NCI-H1694 (cell line): ENCODE data around the gene CSF1.

Experiments used
- DNase-seq: peaks from one replicate; lab custom pipeline; 2025; lab: John Stamatoyannopoulos, UW

CSF1 gene

DNA sequence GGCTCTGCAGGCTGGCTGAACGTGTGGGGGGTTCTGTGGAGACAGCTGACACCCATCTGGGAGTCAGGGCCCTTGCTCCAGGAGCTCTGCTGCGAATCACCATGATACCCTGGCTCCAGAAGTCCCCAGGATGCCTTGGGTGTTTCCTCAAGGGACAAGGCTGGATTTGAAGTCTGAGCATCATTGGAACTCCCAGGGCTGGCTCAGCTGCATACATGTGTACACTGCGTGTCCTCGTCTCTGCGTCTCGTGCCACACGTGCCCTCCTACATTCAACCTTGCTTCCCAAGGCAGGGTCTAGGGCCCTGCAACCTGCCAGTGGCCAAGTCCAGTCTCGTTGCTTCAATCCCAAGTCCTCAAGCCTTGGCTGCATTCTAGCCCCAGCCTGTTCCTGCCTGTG, 11.7 kb downstream of the CSF1 start:
- DNase-seq: no peak

DNA sequence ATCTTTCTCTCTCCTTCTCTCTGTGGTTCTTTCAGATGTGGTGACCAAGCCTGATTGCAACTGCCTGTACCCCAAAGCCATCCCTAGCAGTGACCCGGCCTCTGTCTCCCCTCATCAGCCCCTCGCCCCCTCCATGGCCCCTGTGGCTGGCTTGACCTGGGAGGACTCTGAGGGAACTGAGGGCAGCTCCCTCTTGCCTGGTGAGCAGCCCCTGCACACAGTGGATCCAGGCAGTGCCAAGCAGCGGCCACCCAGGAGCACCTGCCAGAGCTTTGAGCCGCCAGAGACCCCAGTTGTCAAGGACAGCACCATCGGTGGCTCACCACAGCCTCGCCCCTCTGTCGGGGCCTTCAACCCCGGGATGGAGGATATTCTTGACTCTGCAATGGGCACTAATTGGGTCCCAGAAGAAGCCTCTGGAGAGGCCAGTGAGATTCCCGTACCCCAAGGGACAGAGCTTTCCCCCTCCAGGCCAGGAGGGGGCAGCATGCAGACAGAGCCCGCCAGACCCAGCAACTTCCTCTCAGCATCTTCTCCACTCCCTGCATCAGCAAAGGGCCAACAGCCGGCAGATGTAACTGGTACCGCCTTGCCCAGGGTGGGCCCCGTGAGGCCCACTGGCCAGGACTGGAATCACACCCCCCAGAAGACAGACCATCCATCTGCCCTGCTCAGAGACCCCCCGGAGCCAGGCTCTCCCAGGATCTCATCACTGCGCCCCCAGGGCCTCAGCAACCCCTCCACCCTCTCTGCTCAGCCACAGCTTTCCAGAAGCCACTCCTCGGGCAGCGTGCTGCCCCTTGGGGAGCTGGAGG, 12.7 kb downstream of the CSF1 start:
- DNase-seq: peak; percentile 61

DNA sequence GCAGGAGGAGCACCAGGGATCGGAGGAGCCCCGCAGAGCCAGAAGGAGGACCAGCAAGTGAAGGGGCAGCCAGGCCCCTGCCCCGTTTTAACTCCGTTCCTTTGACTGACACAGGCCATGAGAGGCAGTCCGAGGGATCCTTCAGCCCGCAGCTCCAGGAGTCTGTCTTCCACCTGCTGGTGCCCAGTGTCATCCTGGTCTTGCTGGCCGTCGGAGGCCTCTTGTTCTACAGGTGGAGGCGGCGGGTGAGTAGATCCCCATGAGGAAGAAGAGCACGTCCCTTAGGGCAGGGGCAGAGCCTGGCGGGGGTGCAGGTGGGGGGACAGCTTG, 13.3 kb downstream of the CSF1 start:
- no peak for DNase-seq

DNA sequence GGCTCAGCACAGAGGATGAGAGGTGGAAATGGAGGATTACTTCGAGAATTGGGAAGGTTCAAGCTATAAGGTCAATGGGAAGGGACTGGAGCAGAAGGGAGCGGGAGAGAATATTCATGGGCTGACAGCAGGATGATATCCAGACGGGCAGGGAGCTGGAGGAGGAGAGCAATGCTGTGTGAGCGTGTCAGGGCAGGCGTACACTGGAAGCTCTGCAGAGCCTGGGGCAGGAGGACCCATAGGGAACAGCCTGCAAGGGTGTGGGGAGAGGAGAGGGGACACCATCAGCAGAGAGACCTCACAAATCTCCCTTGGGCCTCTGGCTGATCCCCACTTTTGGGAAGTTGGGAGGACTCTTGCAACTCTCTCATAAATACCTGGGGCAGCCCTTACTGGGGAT, 13.7 kb downstream of the CSF1 start:
- peak; percentile 13 for DNase-seq

DNA sequence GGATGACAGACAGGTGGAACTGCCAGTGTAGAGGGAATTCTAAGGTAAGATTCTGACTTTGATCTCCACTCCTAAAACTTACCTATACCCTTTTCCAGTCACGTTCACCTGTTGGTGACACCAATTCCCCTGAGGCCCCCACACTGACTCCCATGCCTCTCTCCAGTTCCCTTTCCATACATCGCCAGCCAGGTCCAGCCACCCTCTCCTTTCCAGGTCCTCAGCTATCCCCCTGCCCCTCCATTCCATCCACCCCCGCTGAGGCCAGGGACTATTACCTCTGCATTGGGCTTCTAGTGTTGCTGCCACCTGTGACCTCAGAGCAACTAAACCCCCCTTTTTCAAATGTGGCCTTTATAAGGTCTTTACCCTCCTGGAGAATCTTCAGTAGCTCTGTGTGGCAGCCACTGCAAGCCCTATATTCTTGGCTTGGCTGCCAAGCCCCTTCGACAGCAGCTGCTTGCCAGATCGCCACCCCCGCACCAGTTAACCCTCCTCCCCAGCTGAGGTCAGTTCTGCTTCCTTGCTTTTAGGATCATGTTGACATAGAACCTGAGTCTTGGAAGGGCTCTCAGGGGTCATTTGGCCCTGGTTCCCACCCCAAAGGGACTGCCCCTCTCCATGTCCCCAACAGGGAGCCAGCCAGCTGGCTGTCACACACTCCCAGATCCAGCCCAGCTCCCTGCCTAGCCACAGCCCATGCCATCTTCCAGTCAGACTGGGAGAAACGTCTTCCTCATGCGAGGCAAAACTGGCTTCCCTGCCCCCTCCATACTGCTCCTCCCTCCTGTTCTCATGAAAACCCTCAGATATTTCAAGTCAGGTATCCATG, 14.7 kb downstream of the CSF1 start:
- DNase-seq: no peak

DNA sequence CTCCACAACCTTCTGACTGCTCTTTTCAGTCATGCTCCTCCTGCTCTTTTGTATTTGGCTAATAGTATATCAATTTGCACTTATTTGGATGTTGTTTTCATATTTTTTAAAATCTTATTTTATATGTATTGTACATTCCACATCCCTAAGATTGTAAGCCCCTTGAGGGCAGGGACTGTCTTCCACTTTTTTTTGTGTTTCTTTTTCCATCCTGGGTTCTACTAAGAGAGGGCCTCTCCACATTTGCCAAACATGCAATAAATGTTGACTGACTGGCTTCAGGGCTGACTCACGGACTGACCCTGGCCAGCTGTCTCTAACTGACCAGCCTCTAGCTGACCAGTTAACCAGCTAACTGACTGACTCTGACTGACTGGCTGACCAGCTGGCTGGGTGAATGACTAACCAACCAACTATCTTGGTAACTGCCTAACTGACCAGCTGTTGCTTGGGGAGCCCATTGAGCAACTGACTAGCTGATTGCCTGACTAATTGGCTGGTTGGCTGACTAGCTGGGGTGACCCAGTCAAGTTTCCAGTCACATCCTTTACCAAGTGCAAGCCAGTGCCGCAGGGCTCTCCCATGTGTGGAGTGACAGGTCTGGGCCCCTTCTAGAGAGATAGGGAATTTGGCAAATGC, 16.1 kb downstream of the CSF1 start:
- DNase-seq: no peak

DNA sequence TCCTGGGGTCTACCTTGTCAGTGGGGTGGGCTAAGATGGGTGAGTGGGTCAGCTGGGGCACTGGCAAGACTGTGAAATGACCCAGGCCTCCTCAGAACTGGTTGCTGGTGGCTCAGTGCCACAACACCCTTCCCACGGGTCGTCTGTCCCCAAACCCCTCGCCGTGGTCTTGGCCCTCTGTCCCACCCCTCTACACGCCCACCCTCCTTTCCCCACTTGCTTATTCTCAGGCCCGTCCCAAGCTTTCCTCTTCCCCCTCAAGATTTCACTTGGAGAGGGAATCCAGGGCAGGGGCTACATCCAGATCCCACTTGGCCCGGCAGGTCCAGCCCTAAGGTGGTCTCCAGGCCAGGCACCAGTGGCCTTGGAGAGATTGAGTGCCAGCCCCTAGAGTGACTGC, 16.7 kb downstream of the CSF1 start:
- DNase-seq: no peak

DNA sequence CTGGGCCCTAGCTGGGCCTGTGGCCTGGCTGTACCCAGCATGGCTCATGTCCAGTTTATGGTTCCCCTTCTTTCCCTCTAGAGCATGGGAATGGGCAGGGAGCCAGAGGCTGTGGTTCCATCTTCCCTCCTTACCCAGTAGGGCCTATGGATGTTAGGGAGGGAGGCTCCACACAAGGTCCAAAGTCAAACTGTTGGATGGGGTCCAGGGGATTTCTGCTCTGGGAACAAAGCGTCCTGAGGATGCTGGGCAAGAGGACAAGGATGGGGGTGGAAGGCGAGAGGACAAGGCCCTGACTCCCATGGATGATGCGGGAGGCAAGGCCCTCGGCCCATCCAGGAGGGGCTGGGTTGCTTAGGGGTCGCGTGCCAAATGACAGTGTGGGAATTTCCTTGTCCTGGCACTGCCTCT, 17.3 kb downstream of the CSF1 start:
- DNase-seq: no peak

DNA sequence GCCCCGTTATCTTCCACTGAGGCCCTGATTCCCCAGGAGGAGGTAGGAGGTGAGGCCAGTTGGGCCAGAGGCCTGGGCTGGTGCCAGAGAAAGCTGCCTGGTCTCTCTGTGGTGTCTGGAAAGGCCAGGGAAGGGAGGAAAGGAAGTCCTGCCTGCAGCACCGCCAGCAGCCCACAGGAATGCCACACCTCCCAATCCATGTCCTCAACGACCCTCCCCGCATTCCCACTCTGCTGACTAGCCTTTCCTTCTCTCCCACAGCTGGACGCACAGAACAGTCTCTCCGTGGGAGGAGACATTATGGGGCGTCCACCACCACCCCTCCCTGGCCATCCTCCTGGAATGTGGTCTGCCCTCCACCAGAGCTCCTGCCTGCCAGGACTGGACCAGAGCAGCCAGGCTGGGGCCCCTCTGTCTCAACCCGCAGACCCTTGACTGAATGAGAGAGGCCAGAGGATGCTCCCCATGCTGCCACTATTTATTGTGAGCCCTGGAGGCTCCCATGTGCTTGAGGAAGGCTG, 18.0 kb downstream of the CSF1 start:
- DNase-seq: no peak

DNA sequence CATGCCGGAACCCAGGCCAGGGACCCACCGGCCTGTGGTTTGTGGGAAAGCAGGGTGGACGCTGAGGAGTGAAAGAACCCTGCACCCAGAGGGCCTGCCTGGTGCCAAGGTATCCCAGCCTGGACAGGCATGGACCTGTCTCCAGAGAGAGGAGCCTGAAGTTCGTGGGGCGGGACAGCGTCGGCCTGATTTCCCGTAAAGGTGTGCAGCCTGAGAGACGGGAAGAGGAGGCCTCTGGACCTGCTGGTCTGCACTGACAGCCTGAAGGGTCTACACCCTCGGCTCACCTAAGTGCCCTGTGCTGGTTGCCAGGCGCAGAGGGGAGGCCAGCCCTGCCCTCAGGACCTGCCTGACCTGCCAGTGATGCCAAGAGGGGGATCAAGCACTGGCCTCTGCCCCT, 18.5 kb downstream of the CSF1 start:
- DNase-seq: no peak

DNA sequence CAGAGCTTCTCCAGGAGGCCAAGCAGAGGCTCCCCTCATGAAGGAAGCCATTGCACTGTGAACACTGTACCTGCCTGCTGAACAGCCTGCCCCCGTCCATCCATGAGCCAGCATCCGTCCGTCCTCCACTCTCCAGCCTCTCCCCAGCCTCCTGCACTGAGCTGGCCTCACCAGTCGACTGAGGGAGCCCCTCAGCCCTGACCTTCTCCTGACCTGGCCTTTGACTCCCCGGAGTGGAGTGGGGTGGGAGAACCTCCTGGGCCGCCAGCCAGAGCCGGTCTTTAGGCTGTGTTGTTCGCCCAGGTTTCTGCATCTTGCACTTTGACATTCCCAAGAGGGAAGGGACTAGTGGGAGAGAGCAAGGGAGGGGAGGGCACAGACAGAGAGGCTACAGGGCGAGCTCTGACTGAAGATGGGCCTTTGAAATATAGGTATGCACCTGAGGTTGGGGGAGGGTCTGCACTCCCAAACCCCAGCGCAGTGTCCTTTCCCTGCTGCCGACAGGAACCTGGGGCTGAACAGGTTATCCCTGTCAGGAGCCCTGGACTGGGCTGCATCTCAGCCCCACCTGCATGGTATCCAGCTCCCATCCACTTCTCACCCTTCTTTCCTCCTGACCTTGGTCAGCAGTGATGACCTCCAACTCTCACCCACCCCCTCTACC, 19.1 kb downstream of the CSF1 start:
- no peak for DNase-seq

DNA sequence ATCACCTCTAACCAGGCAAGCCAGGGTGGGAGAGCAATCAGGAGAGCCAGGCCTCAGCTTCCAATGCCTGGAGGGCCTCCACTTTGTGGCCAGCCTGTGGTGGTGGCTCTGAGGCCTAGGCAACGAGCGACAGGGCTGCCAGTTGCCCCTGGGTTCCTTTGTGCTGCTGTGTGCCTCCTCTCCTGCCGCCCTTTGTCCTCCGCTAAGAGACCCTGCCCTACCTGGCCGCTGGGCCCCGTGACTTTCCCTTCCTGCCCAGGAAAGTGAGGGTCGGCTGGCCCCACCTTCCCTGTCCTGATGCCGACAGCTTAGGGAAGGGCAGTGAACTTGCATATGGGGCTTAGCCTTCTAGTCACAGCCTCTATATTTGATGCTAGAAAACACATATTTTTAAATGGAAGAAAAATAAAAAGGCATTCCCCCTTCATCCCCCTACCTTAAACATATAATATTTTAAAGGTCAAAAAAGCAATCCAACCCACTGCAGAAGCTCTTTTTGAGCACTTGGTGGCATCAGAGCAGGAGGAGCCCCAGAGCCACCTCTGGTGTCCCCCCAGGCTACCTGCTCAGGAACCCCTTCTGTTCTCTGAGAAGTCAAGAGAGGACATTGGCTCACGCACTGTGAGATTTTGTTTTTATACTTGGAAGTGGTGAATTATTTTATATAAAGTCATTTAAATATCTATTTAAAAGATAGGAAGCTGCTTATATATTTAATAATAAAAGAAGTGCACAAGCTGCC, 19.8 kb downstream of the CSF1 start:
- DNase-seq: no peak

DNA sequence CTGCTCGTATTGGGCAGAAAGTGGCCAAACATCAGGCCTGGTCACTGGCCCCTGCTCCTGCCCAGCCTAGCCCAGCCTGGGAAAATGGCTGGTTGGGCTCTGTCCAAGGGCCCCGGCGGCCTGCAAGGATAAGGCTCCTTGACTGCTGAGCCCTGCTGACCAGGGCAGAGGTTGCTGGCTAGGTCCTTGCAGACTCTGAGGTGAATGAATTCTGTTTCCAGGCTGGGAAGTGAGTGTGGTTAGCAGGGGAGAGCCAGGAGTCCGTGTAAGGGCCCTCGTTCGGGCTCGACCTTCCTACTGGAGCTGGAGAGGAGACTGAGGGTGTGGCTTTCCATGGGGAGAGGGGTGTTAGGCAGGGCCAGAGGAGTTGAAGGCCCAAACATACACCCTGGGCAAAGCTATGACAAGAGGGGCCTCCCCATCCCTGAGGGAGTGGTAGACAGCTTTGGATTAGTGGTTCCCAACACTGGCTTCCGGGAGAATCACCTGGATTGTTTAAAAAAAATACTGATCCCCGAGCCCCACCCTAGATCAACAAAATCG, 20.6 kb downstream of the CSF1 start:
- DNase-seq: no peak

DNA sequence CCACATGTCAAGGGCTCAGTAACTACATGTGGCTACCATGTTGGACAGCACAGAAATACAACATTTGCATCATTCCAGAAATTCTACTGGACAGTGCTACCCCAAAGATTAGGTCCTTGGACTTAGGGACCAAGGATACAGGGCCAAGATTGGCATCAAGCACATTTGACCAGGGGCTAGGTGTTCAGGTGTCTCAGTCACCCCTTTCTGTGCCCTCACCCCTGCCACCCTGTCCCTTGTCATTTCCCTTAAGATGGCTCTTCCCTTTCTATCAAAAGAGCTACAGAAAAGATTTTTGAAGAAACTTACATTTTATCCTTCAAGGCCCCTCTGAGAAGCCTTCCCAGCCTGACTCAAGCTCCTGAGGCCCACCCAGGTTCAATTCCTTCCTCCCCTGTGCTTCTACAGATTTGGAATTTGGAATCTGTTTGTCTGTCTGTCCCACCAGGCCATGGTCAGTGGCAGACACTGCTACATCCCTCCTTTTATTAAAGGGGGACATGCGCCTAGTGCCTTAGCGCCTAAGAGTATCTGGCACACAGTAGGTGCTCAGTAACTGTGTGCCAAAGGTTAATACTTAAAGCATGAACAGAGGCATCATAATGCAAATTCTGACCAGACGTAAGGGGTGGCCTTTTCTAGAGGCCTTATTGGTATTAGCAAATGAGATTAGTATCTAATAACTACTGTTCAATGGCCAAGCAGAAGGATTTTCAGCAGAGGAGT, 21.4 kb downstream of the CSF1 start:
- DNase-seq: no peak

DNA sequence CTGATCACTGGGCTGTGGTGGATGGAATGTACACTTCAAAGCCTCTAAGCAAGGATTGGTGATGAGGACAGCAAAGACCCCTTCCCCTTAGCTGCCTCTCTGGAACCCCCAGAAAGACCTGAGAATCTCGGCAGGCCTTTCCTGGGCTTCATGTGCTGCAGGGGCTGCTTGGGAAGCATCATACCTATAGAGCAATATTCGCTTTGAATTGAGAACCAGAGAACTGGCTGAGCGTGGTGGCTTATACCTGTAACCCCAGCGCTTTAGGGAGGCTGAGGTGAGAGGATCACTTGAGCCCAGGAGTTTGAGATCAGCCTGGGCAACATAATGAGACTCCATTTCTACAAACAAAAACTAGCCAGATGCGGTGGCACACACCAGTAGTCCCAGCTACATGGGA, 22.0 kb downstream of the CSF1 start:
- DNase-seq: no peak

DNA sequence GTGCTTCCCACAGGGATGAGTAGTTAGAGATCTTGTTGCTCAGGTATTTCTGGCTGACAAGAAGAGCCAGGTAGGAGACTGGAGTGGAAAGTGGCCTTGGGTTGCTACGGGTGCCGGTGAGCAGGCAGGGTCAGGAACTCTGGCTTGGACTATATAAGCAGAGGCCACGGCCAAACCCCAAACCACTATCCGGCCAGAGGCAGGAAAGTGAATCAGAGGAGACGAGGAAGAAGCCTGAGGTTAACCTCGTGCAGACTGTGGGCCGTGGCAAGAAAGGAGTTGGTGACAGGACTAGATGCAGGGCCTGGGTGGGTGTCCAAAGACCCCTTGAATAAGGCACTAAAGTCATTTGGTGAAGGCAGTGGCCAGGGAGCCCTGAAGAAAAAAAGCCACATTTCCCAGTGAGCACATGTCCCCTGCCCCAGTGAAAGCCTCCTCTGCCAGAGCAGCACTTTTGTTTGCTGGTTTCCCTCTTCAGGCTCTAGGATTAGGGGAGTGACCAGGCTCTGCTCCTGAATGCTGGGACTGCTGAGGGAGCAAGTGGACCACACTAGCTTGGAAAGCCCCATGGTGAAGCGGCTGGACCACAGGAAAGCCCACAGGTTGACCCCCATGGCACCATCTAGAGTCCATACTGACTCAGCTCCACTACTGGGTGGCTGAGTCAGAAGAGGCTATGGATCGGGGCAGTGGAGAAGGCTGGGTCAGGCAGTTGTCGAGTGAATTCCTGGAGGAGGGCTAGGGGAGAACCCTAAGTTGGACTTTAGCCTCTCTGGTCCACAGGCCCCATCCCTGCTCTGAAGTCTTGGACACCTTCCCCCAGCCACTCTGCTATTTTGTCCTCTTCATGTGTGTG, 23.4 kb downstream of the CSF1 start:
- DNase-seq: no peak

DNA sequence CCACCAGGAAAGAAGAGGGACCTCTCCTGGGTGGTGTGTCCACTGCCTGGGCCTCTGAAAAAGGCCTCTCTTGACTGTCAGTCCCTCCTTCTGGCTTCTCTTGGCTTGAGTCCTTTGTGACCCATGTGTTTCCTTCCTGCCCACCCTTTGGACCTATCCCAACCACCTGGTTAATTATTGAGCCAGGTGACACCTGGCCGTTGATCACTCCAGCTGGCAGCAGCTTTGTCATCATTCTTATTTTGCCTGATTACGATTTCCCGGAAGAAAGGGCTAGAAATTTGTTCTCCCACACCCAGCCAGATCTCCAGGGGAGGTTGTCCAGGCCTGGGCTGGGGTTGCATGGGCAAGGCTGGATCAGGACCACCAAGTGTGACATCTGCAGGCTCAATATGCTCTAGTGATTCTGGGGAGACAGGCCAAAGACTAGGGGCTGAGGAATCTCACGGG, 24.8 kb downstream of the CSF1 start:
- DNase-seq: no peak

DNA sequence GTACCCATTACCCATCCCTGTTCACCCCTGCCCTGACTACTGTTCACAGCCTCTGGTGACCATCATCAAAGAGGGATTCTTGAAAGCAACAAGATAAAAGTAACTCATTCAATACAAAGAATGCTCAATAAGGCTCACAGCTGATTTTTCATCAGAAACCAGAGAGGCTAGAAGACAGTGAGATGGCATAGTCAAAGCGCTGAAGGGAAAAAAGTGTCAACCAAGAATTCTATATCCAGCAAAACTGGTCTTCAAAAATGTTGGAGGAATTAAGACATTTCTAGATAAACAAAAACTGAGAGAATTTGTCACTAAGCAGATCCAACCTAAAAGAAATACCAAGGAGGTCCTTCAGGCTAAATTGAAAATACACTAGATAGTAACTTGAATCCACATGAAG, 27.1 kb downstream of the CSF1 start:
- DNase-seq: no peak

DNA sequence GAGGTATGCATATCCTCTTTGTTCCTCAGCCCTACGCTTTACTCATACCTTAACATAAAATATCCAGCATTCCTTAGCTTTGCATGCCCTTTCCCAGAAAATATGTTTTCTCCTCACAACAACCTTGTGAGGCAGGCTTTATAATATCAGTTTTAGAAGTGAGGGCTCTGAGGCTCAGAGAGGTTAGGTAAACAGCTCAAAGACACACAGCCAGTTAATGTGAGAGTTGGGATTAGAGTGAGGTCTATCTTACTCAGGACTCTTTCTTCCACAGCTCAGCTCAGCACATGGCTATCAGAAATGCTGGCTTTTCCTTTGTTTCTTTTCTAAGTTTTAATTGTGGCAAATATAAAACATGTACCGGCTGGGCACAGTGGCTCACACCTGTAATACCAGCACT, 27.9 kb downstream of the CSF1 start:
- no peak for DNase-seq

DNA sequence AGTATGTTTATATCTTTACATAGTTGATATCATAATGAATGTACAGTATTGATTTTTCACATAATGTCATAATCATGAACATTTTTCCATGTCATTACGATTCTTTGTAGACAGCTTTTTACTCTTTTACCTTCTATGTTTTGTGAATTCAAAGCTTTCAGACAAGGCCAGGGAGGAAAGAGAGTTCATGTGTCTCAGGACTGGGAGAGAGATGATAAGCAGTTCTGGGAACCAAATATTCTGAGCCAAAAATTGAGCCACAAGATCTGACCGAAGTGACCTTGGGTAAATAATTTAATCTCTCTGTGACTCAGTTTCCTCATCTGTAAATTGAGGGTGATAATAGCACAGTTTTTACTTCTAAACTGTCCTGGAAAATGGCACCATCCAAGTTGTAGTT, 31.8 kb downstream of the CSF1 start:
- DNase-seq: no peak
